Measurements from ENCODE around the gene PPP2R5C. TPM values are rescaled to one million over a fixed set of nuclear protein-coding genes. Genes with fewer than 3 reads are reported as not detected.

PPP2R5C gene
- polyA plus RNA-seq, 1 donor from 2014 or later = 111 TPM

DNA sequence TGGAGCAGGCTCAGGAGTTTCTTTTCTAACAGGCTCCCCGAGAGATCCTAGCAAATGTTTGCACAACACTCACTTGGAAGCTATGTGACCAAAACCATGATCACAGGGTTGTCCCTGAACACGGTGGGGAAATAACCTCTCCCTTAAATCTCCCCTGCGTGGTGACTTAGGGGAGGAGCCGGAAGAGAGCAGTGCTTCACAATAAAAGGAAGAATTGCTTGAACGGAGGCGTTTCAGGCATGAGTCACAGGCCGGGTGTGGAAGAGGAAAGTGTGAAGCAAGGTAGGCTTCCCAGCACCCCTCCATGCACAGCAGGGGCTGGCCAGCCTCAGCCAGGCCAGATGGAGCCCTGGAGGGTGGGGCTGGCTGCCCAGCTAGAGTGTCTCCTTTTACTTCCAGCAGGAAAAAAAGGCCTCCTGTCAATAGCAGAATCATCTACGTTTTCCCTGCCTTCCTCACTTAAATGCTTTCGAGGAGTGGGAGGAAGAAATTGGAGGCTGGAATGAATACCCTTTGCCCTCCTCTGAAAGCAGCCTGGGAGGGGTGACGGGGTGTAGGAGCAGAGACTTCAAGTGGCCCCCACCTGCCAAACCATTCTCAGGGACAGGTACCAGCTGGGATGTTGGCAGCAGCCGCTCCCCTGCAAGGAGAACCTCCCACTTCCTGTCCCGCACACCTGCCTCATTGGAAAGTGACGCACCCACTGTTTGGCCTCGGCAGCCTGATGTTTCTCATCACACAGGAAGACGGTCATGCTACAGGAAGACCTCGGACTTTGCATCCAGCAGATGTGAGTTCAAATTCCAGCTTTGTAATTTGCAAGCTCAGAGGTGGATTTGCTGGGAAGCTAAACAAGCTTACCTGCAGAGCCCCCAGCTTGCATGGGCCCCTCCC lies 30.1 kb upstream of the PPP2R5C start:
- no peak overlapping the region for H2AFZ ChIP-seq (ENCODE audit: low read depth, low read length)
- H3K4me2 ChIP-seq (ENCODE audit: low read length) = no peak overlapping the region
- no peaks in the 10 kb centered on the region for H4K20me1 ChIP-seq (ENCODE audit: insufficient read depth)
- no peaks in the 10 kb centered on the region for H3K27me3 ChIP-seq (ENCODE audit: insufficient read depth, low read depth, low read length)
- no peak overlapping the region for H3K9ac ChIP-seq (ENCODE audit: low read length)
- H3K36me3 ChIP-seq (ENCODE audit: insufficient read depth, low read length) = no peaks in the 10 kb centered on the region
- no peaks in the 10 kb centered on the region for H3F3A ChIP-seq (ENCODE audit: insufficient read depth, low read length, poor library complexity, severe bottlenecking)
- H3K79me2 ChIP-seq (replicated peaks; ENCODE audit: insufficient read depth, low read length) = no peaks in the 10 kb centered on the region
- H3K9me2 ChIP-seq (ENCODE audit: insufficient read depth, low read length) = no peaks in the 10 kb centered on the region
- TF ChIP-seq SMC3 (conservative IDR thresholded peaks at IDR 0.05; ENCODE audit: poor library complexity) (no peak), CTCF (IDR thresholded peaks at IDR 0.05; ENCODE audit: poor library complexity, severe bottlenecking) (no peak), MXI1 (conservative IDR thresholded peaks at IDR 0.05; ENCODE audit: poor library complexity, severe bottlenecking) (no peak), TAF1 (IDR thresholded peaks at IDR 0.05; ENCODE audit: low read depth) (no peak), EP300 (conservative IDR thresholded peaks at IDR 0.05; ENCODE audit: poor library complexity, severe bottlenecking) (no peak), POLR2AphosphoS5 (IDR thresholded peaks at IDR 0.05) (no peak), RAD21 (conservative IDR thresholded peaks at IDR 0.05) (no peak), EZH2 (IDR thresholded peaks at IDR 0.05; ENCODE audit: borderline replicate concordance, insufficient read depth, low read length, poor library complexity, severe bottlenecking) (no peak)
- TF ChIP-seq, protein P1, sequence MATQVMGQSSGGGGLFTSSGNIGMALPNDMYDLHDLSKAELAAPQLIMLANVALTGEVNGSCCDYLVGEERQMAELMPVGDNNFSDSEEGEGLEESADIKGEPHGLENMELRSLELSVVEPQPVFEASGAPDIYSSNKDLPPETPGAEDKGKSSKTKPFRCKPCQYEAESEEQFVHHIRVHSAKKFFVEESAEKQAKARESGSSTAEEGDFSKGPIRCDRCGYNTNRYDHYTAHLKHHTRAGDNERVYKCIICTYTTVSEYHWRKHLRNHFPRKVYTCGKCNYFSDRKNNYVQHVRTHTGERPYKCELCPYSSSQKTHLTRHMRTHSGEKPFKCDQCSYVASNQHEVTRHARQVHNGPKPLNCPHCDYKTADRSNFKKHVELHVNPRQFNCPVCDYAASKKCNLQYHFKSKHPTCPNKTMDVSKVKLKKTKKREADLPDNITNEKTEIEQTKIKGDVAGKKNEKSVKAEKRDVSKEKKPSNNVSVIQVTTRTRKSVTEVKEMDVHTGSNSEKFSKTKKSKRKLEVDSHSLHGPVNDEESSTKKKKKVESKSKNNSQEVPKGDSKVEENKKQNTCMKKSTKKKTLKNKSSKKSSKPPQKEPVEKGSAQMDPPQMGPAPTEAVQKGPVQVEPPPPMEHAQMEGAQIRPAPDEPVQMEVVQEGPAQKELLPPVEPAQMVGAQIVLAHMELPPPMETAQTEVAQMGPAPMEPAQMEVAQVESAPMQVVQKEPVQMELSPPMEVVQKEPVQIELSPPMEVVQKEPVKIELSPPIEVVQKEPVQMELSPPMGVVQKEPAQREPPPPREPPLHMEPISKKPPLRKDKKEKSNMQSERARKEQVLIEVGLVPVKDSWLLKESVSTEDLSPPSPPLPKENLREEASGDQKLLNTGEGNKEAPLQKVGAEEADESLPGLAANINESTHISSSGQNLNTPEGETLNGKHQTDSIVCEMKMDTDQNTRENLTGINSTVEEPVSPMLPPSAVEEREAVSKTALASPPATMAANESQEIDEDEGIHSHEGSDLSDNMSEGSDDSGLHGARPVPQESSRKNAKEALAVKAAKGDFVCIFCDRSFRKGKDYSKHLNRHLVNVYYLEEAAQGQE (IDR thresholded peaks at IDR 0.05; ENCODE audit: borderline replicate concordance) = no peak
- H3K27ac ChIP-seq (ENCODE audit: low read length) = no peak overlapping the region
- H3K4me3 ChIP-seq (ENCODE audit: low read length) = no peak overlapping the region
- H3K9me3 ChIP-seq (ENCODE audit: low read length) = no peaks in the 10 kb centered on the region

- no peak for TF ChIP-seq SMC3 (conservative IDR thresholded peaks at IDR 0.05; ENCODE audit: poor library complexity)
- no peak for TF ChIP-seq EZH2 (IDR thresholded peaks at IDR 0.05; ENCODE audit: borderline replicate concordance, insufficient read depth, low read length, poor library complexity, severe bottlenecking)
- no peak for TF ChIP-seq RAD21 (conservative IDR thresholded peaks at IDR 0.05)
- TF ChIP-seq, protein P1 (IDR thresholded peaks at IDR 0.05; ENCODE audit: borderline replicate concordance) = no peak
- TF ChIP-seq TAF1 (IDR thresholded peaks at IDR 0.05; ENCODE audit: low read depth) = no peak
- no peak for TF ChIP-seq MXI1 (conservative IDR thresholded peaks at IDR 0.05; ENCODE audit: poor library complexity, severe bottlenecking)
- no peak for TF ChIP-seq EP300 (conservative IDR thresholded peaks at IDR 0.05; ENCODE audit: poor library complexity, severe bottlenecking)
Observed at GRCh38 chr14:101732118-101732517, 29.4 kb upstream of the PPP2R5C start.

More at GRCh38 chr14:101732118-101732517, 29.4 kb upstream of the PPP2R5C start:
- H3K27me3 ChIP-seq (ENCODE audit: insufficient read depth, low read depth, low read length) = no peaks in the 10 kb centered on the region
- H3K27ac ChIP-seq (ENCODE audit: low read length) = no peak overlapping the region
- no peak overlapping the region for H3K4me3 ChIP-seq (ENCODE audit: low read length)
- no peaks in the 10 kb centered on the region for H4K20me1 ChIP-seq (ENCODE audit: insufficient read depth)
- H2AFZ ChIP-seq (ENCODE audit: low read depth, low read length) = no peak overlapping the region
- no peak overlapping the region for H3K9ac ChIP-seq (ENCODE audit: low read length)
- H3K9me3 ChIP-seq (ENCODE audit: low read length) = no peaks in the 10 kb centered on the region
- no peaks in the 10 kb centered on the region for H3K36me3 ChIP-seq (ENCODE audit: insufficient read depth, low read length)
- H3K4me2 ChIP-seq (ENCODE audit: low read length) = no peak overlapping the region
- H3F3A ChIP-seq (ENCODE audit: insufficient read depth, low read length, poor library complexity, severe bottlenecking) = no peaks in the 10 kb centered on the region
- H3K9me2 ChIP-seq (ENCODE audit: insufficient read depth, low read length) = no peaks in the 10 kb centered on the region
- no peaks in the 10 kb centered on the region for H3K79me2 ChIP-seq (replicated peaks; ENCODE audit: insufficient read depth, low read length)
